ENCODE data around the gene GNAI2. TPM values are rescaled to one million over a fixed set of nuclear protein-coding genes. Genes with fewer than 3 reads are reported as not detected.

The GNAI2 gene
- total RNA-seq, 1 experiment from 2014 or later = 62.0 TPM

DNA sequence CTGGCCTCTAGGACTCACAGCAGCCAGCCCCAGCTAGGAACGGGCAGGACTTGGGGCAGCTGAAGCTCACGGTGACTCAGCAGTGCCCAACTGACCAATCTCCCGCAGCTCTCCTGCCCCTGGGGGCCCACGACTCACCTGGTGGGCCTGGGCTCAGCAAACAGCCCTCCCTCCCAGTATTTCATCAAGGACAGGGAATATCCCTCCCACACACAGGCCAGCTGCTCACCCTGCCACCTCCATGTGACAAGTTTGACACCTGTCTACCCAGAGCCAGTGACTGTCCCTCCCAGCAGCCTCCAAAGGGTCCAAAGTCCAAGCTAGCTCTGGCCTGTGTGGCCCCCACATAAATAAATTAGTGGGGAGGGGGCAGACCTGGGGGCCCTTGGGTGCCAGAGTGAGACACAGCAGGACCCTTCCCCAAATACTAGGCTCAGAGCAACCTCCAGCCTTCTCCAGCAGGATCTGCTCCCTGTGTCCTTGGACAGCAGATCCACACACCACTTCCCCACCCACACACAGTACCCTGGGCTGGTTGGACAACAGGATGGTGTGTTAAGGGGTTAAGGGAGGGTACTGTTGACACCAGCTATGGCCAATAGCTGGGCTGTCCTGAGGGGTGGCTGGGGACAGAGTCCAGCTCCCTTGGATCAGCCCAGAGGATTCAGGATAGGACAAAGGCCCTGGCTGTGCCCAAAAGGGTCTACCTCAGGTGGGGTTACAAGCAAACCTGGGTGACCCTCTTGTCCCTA, 40.3 kb upstream of the GNAI2 start:
- intact Hi-C loops (cut with micrococcal nuclease; ENCODE audit: unreplicated experiment) = loop anchor here (2.0 kb wide), 1 partner anchor 15 kb away; no protein-coding TSS in a partner anchor
- peaks cover 14% of the 10 kb centered on the region for H3K4me1 ChIP-seq
- H3K27ac Mint-ChIP-seq (ENCODE audit: unreplicated experiment) = no peak overlapping the region
- no peaks in the 10 kb centered on the region for H3K36me3 Mint-ChIP-seq (ENCODE audit: insufficient read depth, unreplicated experiment)
- H3K4me3 ChIP-seq (ENCODE audit: low read depth, low read length) = no peak overlapping the region
- H3K27me3 ChIP-seq (replicated peaks; ENCODE audit: control insufficient read depth, insufficient read depth, low read length) = no peaks in the 10 kb centered on the region
- BruUV-seq (replicated peaks) = no TSS peak
- H3K9me3 Mint-ChIP-seq (ENCODE audit: unreplicated experiment) = no peaks in the 10 kb centered on the region
- no peaks in the 10 kb centered on the region for H3K27me3 Mint-ChIP-seq (ENCODE audit: insufficient read depth, unreplicated experiment)
- H3K4me1 Mint-ChIP-seq (ENCODE audit: low read depth, unreplicated experiment) = no peaks in the 10 kb centered on the region
- peak; percentile 50 to 65 for DNase-seq
- ChIA-PET POLR2A (interaction anchor here (0.6 to 1.0 kb wide), 3 partner anchors 13 to 104 kb away, joined by 3 to 9 read pairs (median 4); no protein-coding TSS in a partner anchor), CTCF (interaction anchor here (0.6 to 4.1 kb wide), 17 partner anchors 8 to 146 kb away, joined by 3 to 100 read pairs (median 7); partner anchors contain the start of genes GNAI2, SEMA3B and SLC38A3)
- H3K4me3 Mint-ChIP-seq (ENCODE audit: unreplicated experiment) = no peak overlapping the region
- no peaks in the 10 kb centered on the region for H3K9me3 ChIP-seq
- no peaks in the 10 kb centered on the region for H3K36me3 ChIP-seq (ENCODE audit: control insufficient read depth, insufficient read depth, low read length)
- TF ChIP-seq CTCF (IDR thresholded peaks at IDR 0.05; ENCODE audit: insufficient read depth in 1 of 2, low read depth in 1 of 2, low read length in 1 of 2, severe bottlenecking in 1 of 2, unreplicated experiment in 1 of 2) = no peak

DNA sequence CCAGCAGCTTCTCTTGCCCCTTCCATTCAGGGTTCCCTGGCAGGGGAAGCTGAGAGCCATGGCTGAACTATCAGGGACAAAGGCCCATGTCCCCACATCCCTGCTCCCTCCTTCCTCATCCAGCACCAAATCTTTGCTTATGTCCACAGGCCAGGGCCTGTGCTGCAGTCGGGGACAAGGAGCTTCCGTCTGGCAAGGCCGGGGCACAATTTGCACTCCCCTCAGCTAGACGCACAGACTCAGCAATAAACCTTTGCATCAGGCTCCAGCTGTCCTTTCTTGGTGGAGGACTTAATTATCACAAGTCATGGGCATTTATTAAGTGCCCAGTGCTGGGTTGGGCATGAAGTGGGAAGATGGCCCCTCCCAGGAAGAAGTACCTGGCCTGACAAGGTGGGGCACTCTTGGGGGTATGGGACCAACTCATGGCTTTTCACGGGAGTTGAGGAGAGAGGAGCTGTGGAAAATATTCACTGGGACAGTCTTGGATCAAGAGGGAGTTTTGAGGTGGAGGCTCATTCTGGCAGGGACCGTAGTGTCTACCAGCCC, 39.7 kb upstream of the GNAI2 start:
- Histone ChIP-seq H3K4me3 (ENCODE audit: low read depth, low read length) (no peak overlapping the region), H3K36me3 (ENCODE audit: control insufficient read depth, insufficient read depth, low read length) (no peaks in the 10 kb centered on the region), H3K9me3 (no peaks in the 10 kb centered on the region), H3K27me3 (replicated peaks; ENCODE audit: control insufficient read depth, insufficient read depth, low read length) (no peaks in the 10 kb centered on the region), H3K4me1 (peaks cover 14% of the 10 kb centered on the region)
- no peak for DNase-seq
- TF ChIP-seq CTCF (IDR thresholded peaks at IDR 0.05; ENCODE audit: insufficient read depth in 1 of 2, low read depth in 1 of 2, low read length in 1 of 2, severe bottlenecking in 1 of 2, unreplicated experiment in 1 of 2) = no peak
- Mint-ChIP-seq H3K4me3 (ENCODE audit: unreplicated experiment) (no peak overlapping the region), H3K27ac (ENCODE audit: unreplicated experiment) (no peak overlapping the region), H3K4me1 (ENCODE audit: low read depth, unreplicated experiment) (no peaks in the 10 kb centered on the region), H3K9me3 (ENCODE audit: unreplicated experiment) (no peaks in the 10 kb centered on the region), H3K36me3 (ENCODE audit: insufficient read depth, unreplicated experiment) (no peaks in the 10 kb centered on the region), H3K27me3 (ENCODE audit: insufficient read depth, unreplicated experiment) (no peaks in the 10 kb centered on the region)
- no TSS peak for BruUV-seq (replicated peaks)
- intact Hi-C loops (cut with micrococcal nuclease; ENCODE audit: unreplicated experiment) = no loop called here
- POLR2A ChIA-PET = interaction anchor here (0.8 kb wide), 1 partner anchor 104 kb away, joined by 3 read pairs; no protein-coding TSS in a partner anchor
- CTCF ChIA-PET = interaction anchor here (0.6 to 4.1 kb wide), 8 partner anchors 13 to 146 kb away, joined by 3 to 100 read pairs (median 18); partner anchors contain the start of gene GNAI2

DNA sequence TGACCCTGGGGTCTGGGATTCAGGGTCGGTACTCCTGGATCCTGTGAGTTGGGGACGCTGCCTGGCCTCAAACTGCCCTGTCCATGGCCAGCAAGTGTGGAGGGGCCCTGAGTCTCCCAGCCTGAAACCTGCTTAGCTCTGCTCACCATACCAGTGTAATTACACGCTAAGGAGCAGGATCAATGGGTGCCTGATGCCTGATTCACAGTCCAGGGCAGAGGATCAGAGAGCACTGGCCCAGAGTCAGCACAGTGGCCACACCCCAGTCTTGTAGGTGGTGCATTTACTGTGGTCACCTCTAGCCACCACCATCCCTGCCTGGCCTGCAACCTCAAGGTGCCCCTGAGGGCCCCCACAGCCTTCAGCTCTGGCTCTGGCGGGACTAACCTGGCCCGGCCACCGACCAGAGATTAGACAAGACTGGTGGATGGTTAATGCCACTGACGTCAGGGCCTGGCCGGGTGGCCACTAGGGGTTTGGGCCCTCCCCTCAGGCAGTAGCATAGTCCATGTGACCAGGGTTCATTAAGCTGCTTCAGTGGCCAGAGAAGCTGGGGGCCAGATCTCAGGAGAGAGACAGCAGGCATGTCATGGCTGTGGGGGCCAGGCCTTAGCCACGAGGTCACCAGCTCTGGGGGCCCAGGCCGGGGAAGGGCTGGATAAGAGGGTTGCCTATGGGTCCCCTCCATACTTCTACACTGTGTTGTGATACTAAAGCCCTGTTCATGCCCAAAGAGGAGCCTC, 34.3 kb upstream of the GNAI2 start:
- Mint-ChIP-seq H3K9me3 (ENCODE audit: unreplicated experiment) (no peaks in the 10 kb centered on the region), H3K27me3 (ENCODE audit: insufficient read depth, unreplicated experiment) (no peaks in the 10 kb centered on the region), H3K4me3 (ENCODE audit: unreplicated experiment) (no peak overlapping the region), H3K4me1 (ENCODE audit: low read depth, unreplicated experiment) (peaks cover 8% of the 10 kb centered on the region), H3K36me3 (ENCODE audit: insufficient read depth, unreplicated experiment) (no peaks in the 10 kb centered on the region), H3K27ac (ENCODE audit: unreplicated experiment) (peak overlapping the region; percentile 24)
- no TSS peak for BruUV-seq (replicated peaks)
- DNase-seq = no peak
- Histone ChIP-seq H3K27me3 (replicated peaks; ENCODE audit: control insufficient read depth, insufficient read depth, low read length) (no peaks in the 10 kb centered on the region), H3K36me3 (ENCODE audit: control insufficient read depth, insufficient read depth, low read length) (no peaks in the 10 kb centered on the region), H3K9me3 (no peaks in the 10 kb centered on the region), H3K4me3 (ENCODE audit: low read depth, low read length) (no peak overlapping the region), H3K4me1 (peaks cover 17% of the 10 kb centered on the region; the same call in 1 of the 2 replicates)
- TF ChIP-seq CTCF (IDR thresholded peaks at IDR 0.05; ENCODE audit: insufficient read depth in 1 of 2, low read depth in 1 of 2, low read length in 1 of 2, severe bottlenecking in 1 of 2, unreplicated experiment in 1 of 2) = no peak
- ChIA-PET POLR2A (no interaction called here), CTCF (interaction anchor here (0.5 to 2.4 kb wide), 5 partner anchors 10 to 81 kb away, joined by 3 to 9 read pairs (median 4); partner anchors contain the start of gene GNAT1)
- intact Hi-C loops (cut with micrococcal nuclease; ENCODE audit: unreplicated experiment) = no loop called here
